Jurkat, Clone E6-1 (cell line): ENCODE data around the gene PHKB.
"Not testable (repeated sequence)": the region's sequence is repeated elsewhere in the genome, so short reads cannot be mapped to it uniquely, and the experiment has no call there.

Source experiments
- DNase-seq: peaks from one replicate; pipeline ENCODE4 v3.0.0-alpha.2; 2011; ENCODE audit warnings: low read depth, low spot score
- H3K4me3 ChIP-seq: 2 replicates; pipeline ENCODE4 v1.5.1; 2011; ENCODE audit warnings: mild to moderate bottlenecking, low read length, control low read depth, moderate library complexity

Gene PHKB

DNA sequence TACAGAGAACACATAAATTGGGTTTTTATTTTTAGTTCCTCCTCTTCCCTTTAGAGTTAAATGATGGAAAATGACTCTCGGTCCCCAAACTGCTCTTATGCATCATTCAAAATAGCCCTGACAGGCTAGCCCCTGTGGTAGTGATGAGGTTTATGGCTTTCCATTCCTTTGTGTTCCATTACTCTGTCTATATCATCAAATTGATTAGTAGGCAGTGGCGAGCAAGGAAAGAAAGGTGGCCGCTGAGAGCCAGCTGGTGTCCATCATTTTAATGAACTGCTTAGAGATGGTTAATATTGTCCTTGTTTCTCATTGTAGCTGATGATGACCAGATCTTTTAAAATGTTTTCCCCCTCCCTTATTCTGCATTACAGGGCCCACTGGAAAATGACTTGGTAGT is 179.5 kb downstream of the PHKB start:
- H3K4me3 ChIP-seq, result no peak overlapping the region
- no peak for DNase-seq

DNA sequence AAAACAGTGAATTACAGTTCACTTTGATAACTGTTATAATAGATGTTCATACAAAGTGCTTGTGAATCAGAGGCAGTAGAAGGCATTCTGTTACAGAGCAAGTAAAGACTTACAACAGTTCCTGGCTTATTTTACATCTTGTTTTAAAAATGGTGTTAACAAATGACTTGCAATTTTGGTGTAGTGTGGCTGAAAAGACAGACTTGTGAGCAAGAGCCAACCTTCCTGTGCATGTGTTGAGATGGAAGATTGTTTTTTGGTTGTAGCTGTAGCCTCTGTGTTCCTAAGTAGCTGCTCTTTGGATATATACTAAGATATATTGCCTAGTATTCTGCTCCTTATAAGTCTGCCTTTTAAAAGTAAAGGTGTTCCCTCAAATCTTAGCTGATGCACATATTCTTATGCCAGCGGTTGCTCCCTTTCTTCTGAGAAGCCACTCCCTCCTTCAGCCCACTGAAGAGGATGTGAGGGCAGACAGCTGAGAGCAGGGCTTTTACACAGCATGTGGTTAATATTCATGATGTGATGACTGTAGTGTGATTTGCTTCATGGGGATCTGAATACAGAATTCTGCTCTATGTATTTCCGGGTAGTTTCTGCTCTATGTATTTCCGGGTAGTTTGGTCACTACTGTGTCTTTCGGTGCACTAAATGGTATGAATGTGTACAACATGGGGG is 182.3 kb downstream of the PHKB start:
- DNase-seq, result peak; percentile 71
- no peak overlapping the region for H3K4me3 ChIP-seq

DNA sequence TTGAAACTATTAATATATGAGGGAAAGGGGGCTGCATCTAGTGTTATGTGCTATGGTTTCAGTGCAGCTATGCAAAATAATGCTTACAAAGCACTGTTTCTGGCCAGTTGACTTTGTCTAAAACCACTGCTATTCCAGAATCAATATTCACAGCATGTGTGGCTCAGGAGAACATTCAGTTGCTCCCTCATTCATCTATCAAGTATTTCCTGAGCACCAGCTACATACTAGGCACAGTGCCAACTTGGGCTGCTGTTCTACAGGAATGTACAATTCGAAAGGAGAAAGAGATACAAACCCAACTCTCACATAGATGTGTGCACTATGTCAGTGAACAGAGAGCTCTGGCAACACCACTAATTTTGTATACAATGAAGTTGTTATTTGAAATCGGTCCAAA is 183.0 kb downstream of the PHKB start:
- H3K4me3 ChIP-seq, result no peak overlapping the region
- DNase-seq, result no peak

DNA sequence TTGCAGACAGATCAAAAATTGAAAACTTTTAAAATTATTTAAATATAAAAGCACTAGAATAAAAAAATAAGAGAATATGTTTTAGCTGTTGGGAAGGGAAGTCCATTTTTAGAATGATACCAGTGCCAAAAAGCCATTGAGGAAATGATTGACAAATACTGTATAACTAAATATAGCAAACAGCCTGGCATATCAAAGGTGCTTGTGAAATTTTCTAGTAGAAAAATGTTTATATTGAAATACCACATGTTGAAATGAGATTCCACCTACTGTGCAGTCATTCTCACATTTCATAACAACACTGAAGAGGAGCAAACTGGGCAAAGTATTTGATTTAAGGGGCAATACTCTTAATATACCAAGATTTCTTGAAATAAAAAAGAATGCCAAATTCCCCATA is 183.5 kb downstream of the PHKB start:
- H3K4me3 ChIP-seq, result no peak overlapping the region
- no peak for DNase-seq

DNA sequence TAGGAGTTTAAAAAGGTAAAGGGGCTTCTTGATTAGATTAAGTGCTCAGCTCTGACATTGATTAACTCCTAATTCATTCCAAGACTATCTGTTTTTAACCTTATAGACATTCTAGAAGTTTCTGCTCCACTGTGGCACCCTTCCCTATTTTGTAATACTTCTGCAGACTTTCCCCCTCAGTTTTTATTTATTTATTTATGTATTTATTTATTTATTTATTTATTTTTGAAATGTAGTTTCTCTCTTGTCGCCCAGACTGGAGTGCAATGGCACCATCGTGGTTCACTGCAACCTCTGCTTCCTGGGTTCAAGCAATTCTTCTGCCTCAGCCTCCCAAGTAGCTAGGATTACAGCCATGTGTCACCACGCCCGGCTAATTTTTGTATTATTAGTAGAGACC is 185.8 kb downstream of the PHKB start:
- no peak overlapping the region for H3K4me3 ChIP-seq
- DNase-seq, result no peak

DNA sequence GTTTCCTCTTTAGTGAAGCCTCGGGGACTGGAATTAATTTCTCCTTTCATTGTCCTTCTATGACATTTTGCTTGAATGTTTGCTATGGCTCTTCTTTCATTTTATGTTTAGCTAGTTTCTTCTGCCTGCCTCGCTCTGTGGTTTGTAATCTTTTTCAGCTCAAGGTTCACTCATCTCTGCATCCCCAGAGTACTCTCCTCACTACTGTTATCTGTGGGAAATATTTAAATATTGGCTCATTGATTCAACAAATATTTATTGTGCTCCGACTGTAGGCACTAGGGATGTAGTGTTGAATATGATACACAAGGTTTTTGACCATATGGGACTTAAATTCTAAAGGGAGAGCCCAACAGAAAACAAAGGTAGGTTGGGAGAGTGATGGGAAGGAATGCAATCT is 195.9 kb downstream of the PHKB start:
- H3K4me3 ChIP-seq, result no peak overlapping the region
- no peak for DNase-seq

DNA sequence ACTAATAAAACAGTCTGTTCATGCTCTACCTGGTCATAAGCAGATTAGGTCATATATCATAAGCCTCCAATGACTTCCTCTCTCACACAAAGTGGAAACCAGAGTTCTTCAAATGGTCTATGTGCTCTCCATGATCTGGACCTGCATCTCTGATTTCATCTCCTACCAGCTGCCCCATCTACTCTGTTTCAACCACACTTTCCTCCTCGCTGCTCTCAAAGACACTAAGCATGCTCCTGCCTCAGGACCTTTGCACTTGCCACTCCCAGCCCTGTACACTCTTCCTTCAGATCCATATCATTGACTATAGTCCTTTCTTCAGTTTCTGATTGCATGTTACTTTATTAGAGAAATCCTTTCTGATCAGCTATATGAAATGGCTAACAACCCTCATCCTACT is 196.8 kb downstream of the PHKB start:
- DNase-seq, result no peak
- H3K4me3 ChIP-seq, result no peak overlapping the region

DNA sequence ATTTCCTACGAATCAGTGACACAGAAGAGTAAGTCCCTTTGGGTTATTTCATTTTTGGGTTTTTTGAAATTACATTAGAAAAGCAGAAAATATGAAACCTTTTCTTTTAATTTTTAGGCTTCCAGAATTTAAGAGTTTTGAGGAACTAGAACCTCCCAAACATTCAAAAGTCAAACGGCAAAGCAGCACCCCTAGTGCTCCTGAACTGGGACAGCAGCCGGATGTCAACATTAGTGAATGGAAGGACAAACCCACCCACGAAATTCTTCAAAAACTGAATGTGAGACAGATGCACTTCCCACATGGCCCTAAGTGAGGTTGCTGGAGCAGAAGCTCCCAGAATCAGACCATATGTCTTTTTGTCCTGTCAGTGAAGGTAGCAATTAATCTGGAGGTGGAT is 199.4 kb downstream of the PHKB start:
- no peak overlapping the region for H3K4me3 ChIP-seq
- no peak for DNase-seq

DNA sequence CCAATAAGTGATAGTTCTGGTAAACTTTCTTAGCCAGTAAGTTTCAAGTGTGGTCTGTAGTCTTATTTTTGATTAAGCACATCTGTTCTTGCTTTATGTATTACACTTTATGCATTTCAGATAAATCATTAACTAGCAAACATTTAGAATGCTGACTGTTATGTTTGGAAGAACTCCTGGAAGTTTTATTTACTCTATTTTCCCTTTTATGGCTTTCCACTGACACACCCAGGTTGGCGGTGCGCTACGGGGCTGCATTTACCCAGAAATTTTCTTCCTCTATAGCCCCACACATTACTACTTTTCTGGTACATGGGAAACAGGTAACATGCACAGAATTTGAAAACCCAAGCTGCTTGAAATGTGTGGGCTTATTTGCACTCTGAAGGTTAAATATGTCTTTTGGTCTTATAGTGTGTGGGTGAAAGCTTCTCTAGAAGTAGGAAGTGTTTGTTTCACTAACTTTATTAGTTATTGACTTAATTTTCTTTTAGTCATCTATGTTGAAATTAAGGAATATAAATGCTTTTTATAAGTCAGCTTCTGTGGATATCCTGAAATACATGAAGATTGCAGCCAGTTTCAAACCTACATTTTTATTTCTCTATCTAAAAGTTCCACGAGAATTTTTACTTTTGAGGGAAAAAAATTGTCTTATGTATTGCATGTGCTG is 203.7 kb downstream of the PHKB start:
- DNase-seq, result no peak

DNA sequence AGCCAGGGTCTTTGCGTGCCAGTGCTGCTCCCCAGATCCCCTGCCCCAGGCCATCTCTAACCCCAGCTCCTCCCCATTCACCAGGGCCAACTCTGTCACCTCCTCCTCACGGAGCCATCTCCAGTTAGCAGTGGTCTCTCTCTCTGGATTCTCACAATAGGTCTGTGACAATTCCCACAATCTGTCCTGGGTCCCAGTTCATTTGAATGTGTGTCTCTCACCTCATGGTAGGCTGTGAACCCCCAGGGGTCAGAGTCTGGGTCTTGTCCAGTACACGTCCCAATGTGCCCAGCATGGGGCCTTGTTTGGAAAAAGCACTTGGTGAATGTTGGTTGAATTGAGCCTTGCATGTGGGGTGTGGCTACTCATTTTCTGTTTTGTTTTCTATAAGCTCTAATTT is 205.3 kb downstream of the PHKB start:
- no peak for DNase-seq
- no peak overlapping the region for H3K4me3 ChIP-seq

More for the DNA sequence above, 203.7 kb downstream of the PHKB start:
- no peak overlapping the region for H3K4me3 ChIP-seq

DNA sequence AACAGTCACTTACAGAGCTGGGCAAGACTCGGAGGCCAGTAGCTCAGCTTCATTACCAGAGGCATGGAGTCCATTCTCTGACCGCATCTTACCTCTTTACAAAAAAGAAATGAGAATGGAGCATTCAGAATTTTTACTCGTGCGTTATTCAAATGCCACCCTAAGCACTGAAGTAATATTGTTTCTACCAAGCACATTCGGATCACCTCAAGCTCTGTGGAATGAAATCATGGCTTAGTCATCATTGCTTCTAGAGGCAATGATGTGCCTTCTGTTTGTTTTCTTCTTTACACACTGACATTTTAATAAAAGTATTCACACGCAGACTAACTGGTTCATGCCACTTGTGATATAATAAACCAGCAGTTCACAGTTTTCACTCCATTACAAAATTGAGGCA is 206.8 kb downstream of the PHKB start:
- no peak for DNase-seq
- no peak overlapping the region for H3K4me3 ChIP-seq

DNA sequence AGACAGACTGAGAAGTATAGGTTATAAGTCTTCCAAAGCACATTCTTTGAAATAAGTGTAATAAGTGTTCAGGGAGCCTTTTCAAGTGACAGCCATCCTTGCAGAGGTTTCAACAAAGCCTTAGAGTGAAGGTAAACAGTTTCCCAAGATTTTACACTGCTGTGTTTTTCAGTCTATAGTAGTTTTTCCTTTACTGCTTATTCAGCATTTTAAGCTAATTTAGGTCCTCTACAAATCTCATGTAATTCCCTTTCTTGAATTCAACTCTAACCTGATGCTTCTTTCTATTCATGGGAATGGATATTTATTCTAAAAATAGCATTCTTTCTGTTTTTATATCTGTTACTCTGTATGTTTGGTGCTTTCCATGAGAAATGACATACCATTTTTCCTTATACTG is 211.3 kb downstream of the PHKB start:
- no peak overlapping the region for H3K4me3 ChIP-seq
- DNase-seq, result no peak

DNA sequence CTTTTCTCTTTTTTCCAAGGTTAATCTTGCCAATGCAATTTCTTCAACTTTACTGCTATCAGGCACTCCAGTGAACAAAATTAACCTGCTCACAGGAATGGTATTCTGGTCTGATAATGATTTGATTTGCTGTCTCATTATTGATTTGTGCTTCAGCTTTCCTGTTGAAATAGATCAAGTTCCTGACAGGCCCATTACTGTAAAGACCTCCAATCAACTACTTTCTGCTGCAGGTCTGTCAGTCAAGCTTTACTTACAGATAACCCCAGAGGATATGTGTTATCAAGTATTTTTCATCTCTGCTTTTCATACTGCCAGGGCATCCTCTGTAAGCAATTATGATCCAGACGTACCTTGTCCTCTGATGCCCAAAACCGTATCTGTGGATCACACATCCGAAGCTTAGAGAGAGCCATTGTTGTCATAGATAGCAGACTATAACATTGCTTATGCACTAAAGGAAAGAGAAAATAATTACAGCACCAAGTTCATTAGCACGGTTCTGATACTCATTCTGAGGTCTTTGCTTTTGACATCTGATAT is 215.6 kb downstream of the PHKB start:
- H3K4me3 ChIP-seq, result no peak overlapping the region
- DNase-seq, result no peak

DNA sequence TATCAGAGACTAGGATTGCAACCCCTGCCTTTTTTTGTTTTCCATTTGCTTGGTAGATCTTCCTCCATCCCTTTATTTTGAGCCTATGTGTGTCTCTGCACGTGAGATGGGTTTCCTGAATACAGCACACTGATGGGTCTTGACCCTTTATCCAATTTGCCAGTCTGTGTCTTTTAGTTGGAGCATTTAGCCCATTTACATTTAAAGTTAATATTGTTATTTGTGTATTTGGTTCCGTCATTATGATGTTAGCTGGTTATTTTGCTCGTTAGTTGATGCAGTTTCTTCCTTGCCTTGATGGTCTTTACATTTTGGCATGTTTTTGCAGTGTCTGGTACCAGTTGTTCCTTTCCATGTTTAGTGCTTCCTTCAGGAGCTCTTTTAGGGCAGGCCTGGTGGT is 220.4 kb downstream of the PHKB start:
- DNase-seq, H3K4me3 ChIP-seq: not testable (repeated sequence)

DNA sequence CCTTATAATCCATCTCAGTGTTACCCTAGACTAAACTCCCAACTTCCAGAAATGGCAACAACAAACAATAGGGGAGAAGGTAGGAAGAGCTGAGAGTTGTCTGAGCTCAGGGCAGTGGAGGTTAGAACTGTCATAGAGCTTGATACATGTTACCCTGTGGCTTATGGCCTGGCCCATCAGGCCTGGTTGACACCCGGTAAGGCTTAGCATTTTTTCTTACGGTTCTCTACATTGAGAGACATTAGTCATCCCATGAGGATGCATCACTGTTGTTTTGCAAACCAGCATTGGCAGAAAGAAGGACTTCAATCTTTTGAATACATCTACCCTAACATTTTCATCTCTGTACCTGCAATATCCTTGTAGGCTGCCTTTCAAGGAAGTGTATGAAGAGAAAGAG is 226.6 kb downstream of the PHKB start:
- H3K4me3 ChIP-seq, result no peak overlapping the region
- no peak for DNase-seq

DNA sequence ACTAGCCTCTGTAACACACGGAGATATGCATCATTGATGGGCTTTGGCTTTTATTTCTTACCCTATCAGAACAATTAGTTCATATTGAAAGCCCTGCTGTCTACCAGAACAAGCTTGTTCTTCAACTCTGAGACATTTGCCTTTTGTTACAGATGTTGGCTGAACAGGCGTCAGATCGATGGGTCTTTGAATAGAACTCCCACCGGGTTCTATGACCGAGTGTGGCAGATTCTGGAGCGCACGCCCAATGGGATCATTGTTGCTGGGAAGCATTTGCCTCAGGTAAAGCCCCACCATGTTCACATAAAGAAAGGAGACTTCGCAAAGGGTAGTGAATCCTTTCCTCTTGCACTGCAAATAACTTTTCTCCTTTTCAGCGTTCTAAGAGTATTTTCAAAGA is 232.1 kb downstream of the PHKB start:
- H3K4me3 ChIP-seq, result no peak overlapping the region
- DNase-seq, result no peak

DNA sequence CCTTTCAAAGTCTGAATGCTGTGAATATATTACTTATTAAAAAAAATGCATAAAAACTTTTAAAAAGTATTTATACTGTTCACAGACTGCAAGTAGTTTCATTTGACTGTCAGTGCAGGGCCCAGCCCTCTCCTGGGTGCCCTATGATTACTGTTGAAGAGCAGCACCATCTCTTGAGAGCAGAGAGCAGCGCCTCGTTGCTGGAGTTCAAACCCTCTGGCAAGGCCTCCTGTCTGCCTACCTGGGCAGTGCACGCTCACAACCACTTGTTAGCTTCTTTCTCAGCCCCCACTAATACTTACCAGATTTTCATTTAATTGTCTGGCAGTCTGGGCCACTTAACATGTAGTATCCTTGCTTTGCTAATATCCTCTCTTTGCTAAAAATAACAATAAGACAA is 233.4 kb downstream of the PHKB start:
- no peak overlapping the region for H3K4me3 ChIP-seq
- no peak for DNase-seq

DNA sequence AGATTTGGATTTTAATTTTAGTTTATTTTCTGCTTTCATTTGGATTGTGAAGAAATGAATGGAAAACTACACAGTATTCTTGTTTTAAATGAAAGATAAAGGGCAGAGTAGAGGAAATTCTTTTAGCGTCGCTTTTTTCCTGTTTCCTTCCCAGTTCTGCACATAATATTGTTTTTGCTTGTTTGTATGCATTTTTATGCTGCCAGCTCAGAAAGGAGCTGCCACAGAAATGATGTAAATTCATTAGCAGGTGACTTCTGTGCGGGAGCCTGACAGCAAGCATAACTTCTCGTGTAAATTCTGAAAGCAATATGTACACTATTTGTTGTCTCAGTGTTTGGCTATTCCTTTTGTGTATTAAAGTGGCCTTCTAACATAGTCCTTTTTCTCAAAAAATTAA is 234.6 kb downstream of the PHKB start:
- no peak for DNase-seq
- no peak overlapping the region for H3K4me3 ChIP-seq

DNA sequence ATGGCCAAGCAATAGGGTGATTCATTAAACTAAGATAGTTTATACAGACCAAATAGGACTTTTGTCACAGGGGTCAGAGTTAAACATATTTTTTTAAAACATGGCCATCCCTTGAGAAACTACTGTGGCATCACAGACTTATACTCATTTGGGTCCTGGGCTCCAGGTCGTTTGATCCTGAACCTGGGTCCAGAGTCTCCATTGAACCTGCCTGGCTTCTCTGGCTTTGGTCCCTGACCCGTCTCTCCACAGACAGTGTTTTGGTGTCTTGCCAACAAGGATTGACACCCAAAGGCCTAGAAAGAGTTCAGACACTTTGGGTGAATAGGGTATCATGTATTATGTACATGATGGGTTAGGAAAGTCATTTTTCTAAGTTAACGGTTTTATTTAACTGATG is 236.7 kb downstream of the PHKB start:
- H3K4me3 ChIP-seq, result no peak overlapping the region
- DNase-seq, result no peak

DNA sequence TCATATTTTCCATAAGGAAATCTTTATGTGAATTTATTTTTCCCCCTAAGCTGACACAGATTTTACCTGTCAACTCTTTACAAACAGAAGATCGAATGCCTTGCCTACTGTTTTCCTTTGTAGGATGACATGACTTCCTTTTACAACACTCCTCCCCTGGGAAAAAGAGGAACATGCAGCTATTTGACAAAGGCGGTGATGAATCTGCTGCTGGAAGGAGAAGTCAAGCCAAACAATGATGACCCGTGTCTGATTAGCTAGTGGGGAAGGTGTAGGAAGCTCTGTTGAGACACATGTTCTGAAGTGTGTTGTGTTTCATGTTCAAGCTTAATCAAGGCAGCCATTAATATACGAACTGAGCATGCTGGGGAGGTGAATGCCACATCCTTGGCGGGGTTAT is 238.0 kb downstream of the PHKB start:
- no peak for DNase-seq
- H3K4me3 ChIP-seq, result no peak overlapping the region
